ENCODE measurements around the gene ENTPD7.

The ENTPD7 gene

DNA sequence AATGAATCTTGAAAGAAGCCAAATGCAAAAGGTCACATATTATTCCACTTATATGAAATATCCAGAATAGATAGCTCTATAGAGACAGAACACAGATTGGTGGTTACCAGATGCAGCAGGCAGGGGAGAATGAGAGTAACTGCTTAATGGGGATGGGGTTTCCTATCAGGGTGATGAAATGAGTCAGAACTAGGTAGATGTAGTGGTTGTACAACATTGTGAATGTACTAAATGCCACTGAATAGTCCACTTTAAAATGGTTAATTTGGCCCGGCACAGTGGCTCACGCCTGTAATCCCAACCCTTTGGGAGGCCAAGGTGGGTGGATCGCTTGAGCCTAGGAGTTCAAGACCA lies 29.7 kb upstream of the ENTPD7 start:
- TF ChIP-seq EZH2 (IDR thresholded peaks at IDR 0.05; ENCODE audit: borderline replicate concordance, low read depth, low read length, severe bottlenecking) = no peak
- no peak for TF ChIP-seq CTCF (IDR thresholded peaks at IDR 0.05; ENCODE audit: borderline replicate concordance, extremely low read depth, low read length, poor library complexity, severe bottlenecking)

GRCh38 chr10:99630433-99630832 lies 28.9 kb upstream of the ENTPD7 start:
- no peak overlapping the region for H3K4me2 ChIP-seq (ENCODE audit: insufficient read depth, low read length)
- no peaks in the 10 kb centered on the region for H3K9me3 ChIP-seq (ENCODE audit: insufficient read depth, low read length, severe bottlenecking)
- H2AFZ ChIP-seq (ENCODE audit: low read depth, low read length) = no peak overlapping the region
- no peak overlapping the region for H3K9ac ChIP-seq (ENCODE audit: low read depth, low read length)
- no peak overlapping the region for H3K27ac ChIP-seq (ENCODE audit: low read length)
- no peaks in the 10 kb centered on the region for H3K79me2 ChIP-seq (ENCODE audit: insufficient read depth, low read length)
- H4K20me1 ChIP-seq (ENCODE audit: insufficient read depth, low read length) = no peaks in the 10 kb centered on the region
- no peaks in the 10 kb centered on the region for H3K4me1 ChIP-seq (ENCODE audit: insufficient read depth, low read length)
- ATAC-seq (ENCODE audit: insufficient read depth, low read depth) (no peak), DNase-seq (no peak)
- peaks cover 7% of the 10 kb centered on the region for H3K27me3 ChIP-seq (ENCODE audit: insufficient read depth, low read length, poor library complexity)
- no peaks in the 10 kb centered on the region for H3K36me3 ChIP-seq (ENCODE audit: insufficient read depth, low read length)
- TF ChIP-seq EZH2 (IDR thresholded peaks at IDR 0.05; ENCODE audit: borderline replicate concordance, low read depth, low read length, severe bottlenecking) = no peak
- peak; percentile 54 for TF ChIP-seq CTCF (IDR thresholded peaks at IDR 0.05; ENCODE audit: borderline replicate concordance, extremely low read depth, low read length, poor library complexity, severe bottlenecking)
- H3K4me3 ChIP-seq (ENCODE audit: low read depth in 1 of 2, low read length in 2 of 2) = no peak overlapping the region

More for the DNA sequence above, 29.7 kb upstream of the ENTPD7 start:
- DNase-seq = no peak
- H3K4me2 ChIP-seq (ENCODE audit: insufficient read depth, low read length) = no peak overlapping the region
- no peaks in the 10 kb centered on the region for H3K9me3 ChIP-seq (ENCODE audit: insufficient read depth, low read length, severe bottlenecking)
- H3K4me1 ChIP-seq (ENCODE audit: insufficient read depth, low read length) = no peaks in the 10 kb centered on the region
- no peak overlapping the region for H3K27ac ChIP-seq (ENCODE audit: low read length)
- H4K20me1 ChIP-seq (ENCODE audit: insufficient read depth, low read length) = no peaks in the 10 kb centered on the region
- no peak for ATAC-seq (ENCODE audit: insufficient read depth, low read depth)
- H3K79me2 ChIP-seq (ENCODE audit: insufficient read depth, low read length) = no peaks in the 10 kb centered on the region
- no peak overlapping the region for H2AFZ ChIP-seq (ENCODE audit: low read depth, low read length)
- no peak overlapping the region for H3K4me3 ChIP-seq (ENCODE audit: low read depth in 1 of 2, low read length in 2 of 2)
- H3K36me3 ChIP-seq (ENCODE audit: insufficient read depth, low read length) = no peaks in the 10 kb centered on the region
- H3K9ac ChIP-seq (ENCODE audit: low read depth, low read length) = no peak overlapping the region
- H3K27me3 ChIP-seq (ENCODE audit: insufficient read depth, low read length, poor library complexity) = peaks cover 7% of the 10 kb centered on the region

- H3K79me2 ChIP-seq (ENCODE audit: insufficient read depth, low read length) = no peaks in the 10 kb centered on the region
- H3K27me3 ChIP-seq (ENCODE audit: insufficient read depth, low read length, poor library complexity) = peaks cover 5% of the 10 kb centered on the region
- no peak overlapping the region for H2AFZ ChIP-seq (ENCODE audit: low read depth, low read length)
- H3K9me3 ChIP-seq (ENCODE audit: insufficient read depth, low read length, severe bottlenecking) = no peaks in the 10 kb centered on the region
- H3K9ac ChIP-seq (ENCODE audit: low read depth, low read length) = no peak overlapping the region
- no peak for DNase-seq
- H3K27ac ChIP-seq (ENCODE audit: low read length) = no peak overlapping the region
- H3K4me2 ChIP-seq (ENCODE audit: insufficient read depth, low read length) = no peak overlapping the region
- H3K36me3 ChIP-seq (ENCODE audit: insufficient read depth, low read length) = no peaks in the 10 kb centered on the region
- H4K20me1 ChIP-seq (ENCODE audit: insufficient read depth, low read length) = no peaks in the 10 kb centered on the region
- H3K4me3 ChIP-seq (ENCODE audit: low read depth in 1 of 2, low read length in 2 of 2) = no peak overlapping the region
- no peak for ATAC-seq (ENCODE audit: insufficient read depth, low read depth)
- TF ChIP-seq CTCF (IDR thresholded peaks at IDR 0.05; ENCODE audit: borderline replicate concordance, extremely low read depth, low read length, poor library complexity, severe bottlenecking) (no peak), EZH2 (IDR thresholded peaks at IDR 0.05; ENCODE audit: borderline replicate concordance, low read depth, low read length, severe bottlenecking) (no peak)
- H3K4me1 ChIP-seq (ENCODE audit: insufficient read depth, low read length) = no peaks in the 10 kb centered on the region
Measured at GRCh38 chr10:99630991-99631390, 28.3 kb upstream of the ENTPD7 start.

GRCh38 chr10:99631496-99631895 lies 27.8 kb upstream of the ENTPD7 start:
- H3K9ac ChIP-seq (ENCODE audit: low read depth, low read length) = no peak overlapping the region

More at GRCh38 chr10:99631496-99631895, 27.8 kb upstream of the ENTPD7 start:
- Histone ChIP-seq H3K4me3 (ENCODE audit: low read depth in 1 of 2, low read length in 2 of 2) (no peak overlapping the region), H3K27me3 (ENCODE audit: insufficient read depth, low read length, poor library complexity) (peaks cover 7% of the 10 kb centered on the region), H4K20me1 (ENCODE audit: insufficient read depth, low read length) (no peaks in the 10 kb centered on the region), H3K27ac (ENCODE audit: low read length) (no peak overlapping the region), H3K79me2 (ENCODE audit: insufficient read depth, low read length) (no peaks in the 10 kb centered on the region), H3K4me2 (ENCODE audit: insufficient read depth, low read length) (no peak overlapping the region), H3K4me1 (ENCODE audit: insufficient read depth, low read length) (no peaks in the 10 kb centered on the region), H3K36me3 (ENCODE audit: insufficient read depth, low read length) (no peaks in the 10 kb centered on the region), H2AFZ (ENCODE audit: low read depth, low read length) (no peak overlapping the region), H3K9me3 (ENCODE audit: insufficient read depth, low read length, severe bottlenecking) (no peaks in the 10 kb centered on the region)
- no peak for TF ChIP-seq CTCF (IDR thresholded peaks at IDR 0.05; ENCODE audit: borderline replicate concordance, extremely low read depth, low read length, poor library complexity, severe bottlenecking)
- TF ChIP-seq EZH2 (IDR thresholded peaks at IDR 0.05; ENCODE audit: borderline replicate concordance, low read depth, low read length, severe bottlenecking) = no peak
- ATAC-seq (ENCODE audit: insufficient read depth, low read depth) (no peak), DNase-seq (no peak)
